ENCODE results near the gene ZBTB16. TPM values are rescaled to one million over a fixed set of nuclear protein-coding genes. Genes with fewer than 3 reads are reported as not detected.

ZBTB16 gene
- total RNA-seq, 1 experiment from 2014 or later: not detected

DNA sequence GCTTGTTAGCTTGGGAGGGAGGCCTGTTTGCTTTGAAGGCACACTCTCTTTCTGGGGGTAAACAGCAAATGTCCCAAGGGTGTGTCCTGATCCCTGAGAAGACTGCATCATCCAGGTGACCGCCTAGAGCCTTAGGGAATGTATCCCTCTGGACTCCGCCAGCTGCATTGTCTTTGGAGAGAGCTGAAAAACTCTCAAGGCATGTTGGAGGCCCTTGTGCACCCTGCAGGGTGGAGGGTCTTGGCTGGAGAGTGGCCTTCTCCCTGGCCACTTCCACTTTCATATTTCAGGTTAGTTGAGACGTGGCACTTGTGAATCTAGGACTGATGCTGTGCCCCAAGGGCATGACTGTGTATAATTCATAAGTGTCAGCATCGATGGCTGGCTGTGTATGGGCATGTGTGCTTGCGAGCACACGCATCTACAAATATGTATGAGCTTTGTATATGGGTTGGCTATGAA is 70.6 kb downstream of the ZBTB16 start:
- no peak for DNase-seq (ENCODE audit: low spot score)

DNA sequence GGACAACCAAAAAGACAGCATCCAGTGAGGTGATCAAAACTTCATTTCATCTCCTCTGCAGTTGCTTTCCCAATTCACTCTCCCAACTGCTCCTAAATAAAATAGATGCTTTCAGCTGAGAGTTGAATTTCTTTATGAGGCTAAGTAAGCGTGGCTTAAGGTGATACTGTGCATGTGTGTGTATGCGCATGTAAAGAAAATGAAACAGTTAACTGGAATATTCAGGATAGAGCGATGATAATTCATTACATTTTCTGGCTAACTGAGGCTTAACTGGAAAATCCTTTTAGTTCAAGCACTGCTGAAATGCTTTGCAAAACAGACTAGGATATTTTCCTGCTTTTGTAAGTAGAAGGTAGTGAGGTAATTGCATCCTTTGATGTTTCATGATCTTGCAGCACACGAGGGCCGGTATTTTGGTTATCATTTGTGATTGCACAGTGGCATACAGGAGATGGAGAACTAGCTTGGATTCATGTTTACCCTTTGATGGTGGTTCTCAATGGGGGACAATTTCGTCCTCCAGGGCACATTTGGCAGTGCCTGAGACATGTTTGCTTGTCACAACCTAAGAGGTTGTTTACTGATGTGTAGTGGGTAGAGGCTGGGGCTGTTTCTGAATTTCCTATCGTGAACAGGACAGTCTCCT is 71.2 kb downstream of the ZBTB16 start:
- no peak for DNase-seq (ENCODE audit: low spot score)

DNA sequence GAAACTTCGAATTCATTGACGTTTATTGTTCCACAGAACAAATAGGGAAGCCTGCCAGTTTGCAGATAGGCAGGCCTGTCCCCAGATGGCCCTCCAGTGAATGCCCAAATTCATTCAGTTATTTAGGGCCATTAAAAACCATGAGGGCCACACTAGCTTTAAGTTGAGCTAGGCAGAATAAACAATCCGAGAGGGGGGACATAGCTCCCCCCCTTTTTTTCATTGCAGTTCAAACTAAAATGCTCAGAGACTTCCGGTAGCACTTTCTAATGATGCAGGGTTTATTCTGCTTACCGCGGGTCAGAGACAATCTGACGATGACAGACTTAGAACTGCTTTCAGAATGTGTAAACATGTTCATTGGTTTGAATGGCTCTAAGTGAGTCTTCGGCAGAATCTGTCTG is 72.0 kb downstream of the ZBTB16 start:
- no peak for DNase-seq (ENCODE audit: low spot score)

DNA sequence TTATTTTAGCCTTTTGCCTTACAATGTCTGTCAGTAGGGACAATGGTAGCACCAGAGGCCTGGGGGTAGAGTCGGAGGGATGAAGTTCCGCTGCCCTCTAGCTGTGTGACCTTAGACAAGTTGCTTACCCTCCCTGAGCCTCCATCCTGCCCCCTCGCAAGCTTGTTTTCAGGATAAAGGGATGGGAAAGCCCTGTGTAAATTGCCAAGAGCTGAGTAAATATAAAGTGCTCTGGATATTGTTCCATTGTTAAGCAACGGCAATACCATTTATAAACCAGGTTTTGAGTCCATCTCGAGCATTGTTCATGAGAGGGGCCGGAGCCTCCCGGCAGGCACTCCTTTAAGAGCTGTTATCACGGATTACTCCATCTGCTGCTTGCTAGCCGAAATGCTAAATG is 72.9 kb downstream of the ZBTB16 start:
- DNase-seq (ENCODE audit: low spot score): no peak

DNA sequence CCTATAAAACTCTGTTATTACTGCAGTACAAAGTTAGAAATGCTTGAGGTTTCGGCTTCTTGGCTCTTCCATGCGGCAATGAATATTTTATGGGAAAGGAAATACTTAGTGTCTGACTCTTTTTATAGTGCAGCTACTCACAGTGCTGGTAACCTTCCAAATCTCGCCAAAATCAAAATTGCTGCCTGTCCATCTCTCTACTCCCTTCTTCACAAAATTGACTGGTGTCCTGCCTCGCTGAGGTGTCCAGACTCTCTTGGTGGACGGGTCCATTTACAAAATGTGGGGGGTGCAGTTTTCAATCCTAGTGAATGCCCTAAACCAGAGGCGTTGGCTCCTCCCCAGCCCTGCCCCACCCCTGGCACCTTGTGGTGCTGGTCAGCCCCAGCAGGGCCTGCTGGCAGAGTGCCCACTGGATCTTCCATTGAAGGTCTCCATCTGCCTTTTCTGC is 73.5 kb downstream of the ZBTB16 start:
- DNase-seq (ENCODE audit: low spot score): peak; percentile 16

DNA sequence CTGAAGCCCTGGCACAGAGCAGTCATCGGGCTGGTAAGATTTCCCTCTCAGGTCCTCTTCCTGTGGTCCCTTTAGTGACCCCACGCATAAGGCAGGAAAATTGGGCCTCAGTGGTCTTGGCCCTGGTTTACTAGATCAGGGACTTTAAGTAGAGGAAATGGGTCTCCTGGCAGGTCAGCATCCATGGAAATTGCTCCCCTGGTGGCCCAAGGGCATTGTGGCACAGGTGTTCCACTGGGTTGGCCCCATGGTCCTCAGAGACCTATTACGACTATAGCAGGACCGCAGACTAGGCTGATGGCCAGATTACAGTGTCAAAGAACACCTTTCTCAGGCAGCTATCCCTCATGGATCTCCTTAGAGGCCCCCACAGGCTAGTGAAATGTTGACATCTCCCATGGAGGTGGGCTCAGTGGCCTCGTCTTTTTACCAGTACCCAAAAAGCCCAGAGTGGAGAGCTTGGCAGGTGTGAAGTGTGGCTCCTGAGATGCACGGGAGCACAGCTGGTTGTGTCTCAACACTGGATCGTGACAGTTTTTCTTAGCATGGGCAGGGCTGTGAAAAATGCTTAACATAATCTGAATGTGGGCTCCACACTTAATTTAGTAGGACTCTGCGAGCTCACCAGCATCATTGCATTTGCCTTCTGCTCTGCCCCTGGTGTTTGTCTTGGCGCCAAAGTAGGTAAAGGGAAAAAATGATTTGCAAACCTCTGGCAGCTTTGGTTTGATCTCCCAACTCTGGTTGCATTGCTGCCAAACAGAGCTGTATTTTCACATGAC is 74.2 kb downstream of the ZBTB16 start:
- no peak for DNase-seq (ENCODE audit: low spot score)

DNA sequence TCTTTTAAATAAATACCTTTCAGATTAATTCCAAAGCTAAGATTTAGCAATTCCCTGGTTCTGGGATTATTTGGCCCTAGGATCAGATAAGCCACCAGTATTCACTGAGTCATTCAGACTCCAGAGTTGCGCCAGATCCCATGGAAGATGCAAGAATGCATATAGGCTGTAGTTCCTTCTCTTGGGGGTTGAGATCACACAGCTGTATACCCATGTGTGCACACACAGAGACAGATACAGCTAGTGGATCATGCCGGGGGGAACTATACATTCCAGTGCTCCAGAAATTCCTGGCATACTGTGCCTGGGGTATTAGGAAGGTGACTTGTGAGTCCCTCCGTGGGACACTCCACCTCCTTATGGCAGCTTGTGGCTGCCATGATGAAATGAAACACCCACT is 75.4 kb downstream of the ZBTB16 start:
- DNase-seq (ENCODE audit: low spot score): no peak

DNA sequence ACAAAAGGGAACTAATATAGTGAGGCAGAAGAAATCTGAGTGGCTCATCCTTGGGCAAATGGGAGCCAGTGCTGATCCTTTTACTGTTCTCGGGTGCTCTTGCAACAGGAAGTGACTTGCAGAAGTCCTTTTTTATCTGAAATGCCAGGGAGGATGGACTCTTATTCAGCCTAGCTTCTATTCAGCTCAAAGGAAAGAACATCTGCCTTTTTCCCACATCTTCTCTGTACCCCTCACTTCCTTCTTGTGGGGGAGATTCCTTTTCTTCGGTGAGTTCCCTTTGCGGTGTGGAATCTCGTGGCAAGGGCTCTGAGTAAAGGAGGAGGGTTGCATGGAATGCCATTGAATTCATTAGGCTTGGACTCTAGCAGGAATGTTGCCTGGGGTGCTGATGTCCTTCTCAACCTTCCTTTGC is 76.2 kb downstream of the ZBTB16 start:
- DNase-seq (ENCODE audit: low spot score): no peak

DNA sequence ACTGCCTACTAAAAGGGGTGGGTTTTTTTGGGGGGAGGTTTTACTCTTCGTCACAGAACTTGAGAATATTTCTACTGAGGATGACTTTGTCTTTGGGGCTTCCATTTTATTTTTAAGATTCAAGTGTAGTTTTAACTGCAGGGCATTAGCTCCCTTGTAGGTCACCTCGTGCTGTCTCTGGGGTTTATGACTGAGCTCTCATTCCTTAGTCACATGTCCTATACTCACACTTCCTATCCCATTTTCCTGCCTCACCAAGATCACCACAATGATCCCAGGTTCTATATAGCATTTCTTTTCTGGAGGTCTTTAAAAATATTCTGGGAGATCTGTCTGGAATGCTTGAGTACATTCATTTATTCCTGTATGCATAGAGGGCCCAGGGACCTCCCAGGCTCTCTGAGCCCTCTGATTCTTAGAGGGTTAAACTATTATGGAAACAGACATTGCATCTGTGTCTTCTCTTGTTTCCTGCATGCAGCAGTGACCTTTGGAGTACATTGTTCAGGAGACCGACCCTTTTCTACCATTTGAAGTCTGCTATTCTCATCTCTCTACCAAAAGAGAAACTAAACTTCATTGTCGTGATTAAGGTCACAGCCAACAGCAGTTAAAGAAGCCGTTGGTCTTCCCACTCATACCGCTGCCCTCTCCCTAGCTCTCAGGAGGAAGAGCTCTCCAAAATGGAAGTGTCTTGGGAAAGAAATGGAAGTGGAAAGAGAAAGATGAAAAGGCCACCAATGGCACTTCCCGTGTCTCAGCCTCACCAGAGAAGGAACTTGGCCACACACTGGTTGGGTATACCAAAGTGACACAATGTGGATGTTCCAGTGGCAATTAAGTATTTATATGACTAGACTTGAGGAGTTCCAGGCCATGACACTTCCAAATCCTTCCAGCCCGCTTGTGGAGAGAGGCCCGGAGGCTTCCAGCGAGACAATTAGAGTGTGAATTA is 77.5 kb downstream of the ZBTB16 start:
- no peak for DNase-seq (ENCODE audit: low spot score)

DNA sequence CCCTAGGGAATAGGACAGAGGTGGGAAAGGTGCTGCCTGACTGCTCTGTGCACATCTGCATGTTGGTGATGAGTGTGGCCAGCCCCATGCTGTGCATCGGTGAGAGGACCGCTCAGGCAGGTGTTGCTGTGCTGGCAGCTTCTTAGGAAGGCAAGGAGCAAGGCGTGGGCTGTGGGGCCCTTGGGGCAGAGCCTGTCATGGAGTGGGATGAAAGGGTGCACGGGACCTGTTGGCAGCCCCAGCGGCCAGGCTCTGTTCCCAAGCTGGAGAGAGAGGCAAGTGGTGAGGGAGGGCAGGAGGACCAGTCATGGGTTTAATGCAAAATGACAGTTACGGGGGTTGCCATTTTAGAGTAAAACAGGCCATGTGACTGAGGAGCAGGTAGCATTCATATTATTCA is 78.3 kb downstream of the ZBTB16 start:
- no peak for DNase-seq (ENCODE audit: low spot score)

DNA sequence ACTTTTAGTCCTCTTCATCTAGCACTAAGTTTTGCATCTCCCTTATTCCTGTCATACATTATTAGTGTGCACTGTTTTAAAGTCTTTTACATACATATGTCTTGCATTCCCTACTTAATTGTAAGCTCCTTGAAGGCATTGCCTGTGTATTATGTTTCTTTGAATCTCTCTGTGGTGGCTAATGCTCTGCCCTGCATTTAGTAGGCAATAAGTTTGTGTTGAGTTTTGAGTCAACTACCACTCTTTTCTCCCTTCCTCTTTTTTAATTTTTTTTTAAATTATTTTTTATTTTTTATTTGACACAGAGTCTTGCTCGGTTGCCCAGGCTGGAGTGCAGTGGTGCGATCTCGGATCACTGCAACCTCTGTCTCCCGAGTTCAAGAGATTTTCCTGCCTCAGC is 78.9 kb downstream of the ZBTB16 start:
- DNase-seq (ENCODE audit: low spot score): no peak

DNA sequence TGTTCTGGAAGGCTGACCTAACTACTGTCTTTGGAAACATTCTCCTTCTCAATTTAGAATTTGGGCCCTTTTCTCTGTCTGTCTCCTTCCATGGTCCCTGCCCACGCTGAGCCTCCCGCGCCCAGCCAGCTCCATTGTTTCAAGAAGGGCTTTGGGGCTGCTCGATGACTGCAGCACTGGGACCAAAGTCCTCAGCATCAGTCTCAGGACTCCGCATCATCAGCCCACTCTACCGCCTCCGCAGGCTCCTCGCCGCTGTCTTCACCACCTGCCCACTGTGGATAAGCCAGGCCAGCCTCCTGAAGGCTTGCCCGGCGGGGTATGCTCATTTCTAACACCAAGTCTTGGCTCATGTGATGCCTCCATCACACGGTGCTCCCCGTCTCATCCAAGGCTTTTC is 81.3 kb downstream of the ZBTB16 start:
- DNase-seq (ENCODE audit: low spot score): no peak

DNA sequence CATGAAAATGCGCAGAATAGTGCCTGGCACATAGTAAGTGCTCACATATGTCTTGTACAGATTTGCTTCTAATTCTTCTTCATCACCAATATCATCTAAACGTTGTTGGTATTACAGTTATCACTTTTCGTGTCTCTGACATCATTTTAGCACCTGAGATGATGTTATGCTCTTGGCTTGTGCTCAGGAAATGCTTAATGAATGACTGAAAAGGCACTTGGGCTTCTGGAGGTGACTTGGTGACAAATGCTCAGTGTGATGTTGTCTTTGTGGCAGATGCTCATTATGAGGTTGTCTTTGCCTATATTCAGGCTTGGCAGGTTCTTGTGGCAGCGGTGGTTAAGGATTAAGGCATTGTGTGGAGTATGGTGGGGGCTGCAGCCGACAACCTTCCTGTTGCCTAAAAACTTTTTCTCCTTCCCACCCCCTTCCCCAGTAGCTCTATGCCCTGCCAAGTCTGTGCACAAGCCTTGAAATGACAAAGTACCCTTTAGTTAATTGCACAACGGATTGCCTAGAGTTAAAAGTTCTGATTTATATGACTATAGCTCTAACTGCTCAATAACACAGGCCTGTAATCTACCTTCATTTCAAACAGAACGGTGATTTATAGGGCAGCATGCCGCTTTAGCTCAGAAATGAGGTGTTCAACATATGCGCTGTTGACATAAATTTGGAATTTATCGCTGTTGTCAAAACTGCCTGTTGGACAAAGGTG is 82.5 kb downstream of the ZBTB16 start:
- no peak for DNase-seq (ENCODE audit: low spot score)

DNA sequence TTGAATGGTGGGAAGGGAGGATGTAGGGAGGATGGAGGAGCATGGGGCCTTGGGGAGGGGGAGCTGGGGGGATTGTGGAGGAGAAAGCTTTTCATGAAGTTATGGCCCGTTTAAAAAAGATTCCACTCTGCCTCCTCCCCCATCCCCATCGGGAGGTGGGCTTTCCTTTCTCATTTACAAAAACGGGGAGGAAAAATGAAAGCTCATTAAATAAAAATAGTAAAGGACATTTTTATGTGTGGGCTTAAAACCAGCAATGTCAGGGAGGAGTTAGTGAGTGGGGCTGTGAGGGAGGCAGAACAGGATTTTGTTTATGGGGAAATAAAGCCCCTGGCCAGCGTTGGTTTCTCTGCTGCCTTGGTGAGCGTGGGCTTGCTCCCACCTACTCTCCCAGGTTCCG is 83.2 kb downstream of the ZBTB16 start:
- no peak for DNase-seq (ENCODE audit: low spot score)

DNA sequence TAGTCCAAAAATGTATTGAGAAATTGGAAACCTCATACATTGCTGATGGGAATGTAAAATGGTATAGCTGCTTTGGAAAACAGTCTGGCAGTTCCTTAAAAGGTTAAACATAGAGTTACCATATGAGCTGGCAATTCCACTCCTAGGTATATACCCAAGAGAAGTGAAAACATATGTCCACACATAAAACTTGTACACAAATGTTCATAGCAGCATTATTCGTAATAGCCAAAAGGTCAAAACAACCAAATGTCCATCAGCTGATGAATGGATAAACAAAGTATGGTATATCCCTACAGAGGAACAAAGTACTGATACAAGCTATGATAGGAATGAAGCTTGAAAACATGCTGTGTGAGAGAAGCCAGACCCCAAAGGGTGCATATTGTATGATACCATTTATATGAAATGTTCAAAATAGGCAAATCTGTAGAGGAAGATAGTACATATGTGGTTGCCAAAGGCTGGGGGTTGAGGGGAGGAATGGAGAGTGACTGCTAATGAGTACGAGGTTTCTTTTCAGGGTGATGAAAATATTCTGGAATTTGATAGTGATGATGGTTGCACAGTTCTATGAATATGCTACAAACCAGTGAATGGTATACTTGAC is 85.8 kb downstream of the ZBTB16 start:
- DNase-seq (ENCODE audit: low spot score): no peak

DNA sequence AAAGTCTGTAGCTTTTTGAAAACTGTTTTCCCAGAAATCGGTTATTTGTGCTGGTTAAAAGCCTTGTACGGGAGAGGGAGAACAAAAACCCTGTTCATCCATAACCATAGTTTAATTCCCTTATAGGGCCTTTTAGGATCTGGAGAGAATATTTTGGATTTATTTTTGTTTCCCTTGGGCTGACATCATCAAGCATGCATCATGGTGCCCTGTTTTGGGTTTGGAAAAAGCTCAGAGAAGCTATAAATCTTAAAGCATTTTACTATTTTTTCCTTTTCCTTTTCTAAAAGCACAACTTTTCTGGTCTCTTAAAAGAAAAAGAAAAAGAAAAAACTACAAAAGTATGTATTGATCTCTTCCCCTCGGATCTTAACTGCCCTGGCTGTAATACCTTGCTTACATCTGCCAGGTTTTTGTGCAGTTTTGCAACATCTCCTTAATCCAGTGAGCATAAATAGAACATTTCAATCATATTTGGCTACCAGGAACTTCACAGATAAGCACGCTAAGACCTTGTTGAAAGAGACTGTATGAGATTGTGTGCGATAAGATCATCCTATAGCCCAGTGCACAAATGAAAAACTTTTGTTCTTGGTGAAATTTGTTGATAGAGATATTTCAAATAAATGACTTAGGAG is 88.0 kb downstream of the ZBTB16 start:
- DNase-seq (ENCODE audit: low spot score): no peak

DNA sequence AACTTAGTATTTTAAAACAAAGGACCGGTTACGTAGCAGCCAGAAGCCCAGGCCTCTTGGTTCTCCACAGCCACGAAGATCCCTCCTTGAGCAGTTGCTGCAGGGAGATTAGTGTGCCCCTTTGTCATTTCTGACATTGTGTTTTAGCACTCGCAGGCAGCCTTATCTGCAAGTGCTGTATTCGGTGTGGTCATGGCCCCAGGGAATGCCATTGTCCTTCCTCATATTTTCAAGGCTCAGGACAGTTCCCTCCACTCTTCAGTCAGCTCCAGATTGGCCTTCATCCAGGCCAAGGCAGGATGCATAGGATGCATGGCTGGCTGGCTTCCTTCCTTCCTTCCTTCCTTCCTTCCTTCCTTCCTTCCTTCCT is 88.5 kb downstream of the ZBTB16 start:
- DNase-seq (ENCODE audit: low spot score): no peak

DNA sequence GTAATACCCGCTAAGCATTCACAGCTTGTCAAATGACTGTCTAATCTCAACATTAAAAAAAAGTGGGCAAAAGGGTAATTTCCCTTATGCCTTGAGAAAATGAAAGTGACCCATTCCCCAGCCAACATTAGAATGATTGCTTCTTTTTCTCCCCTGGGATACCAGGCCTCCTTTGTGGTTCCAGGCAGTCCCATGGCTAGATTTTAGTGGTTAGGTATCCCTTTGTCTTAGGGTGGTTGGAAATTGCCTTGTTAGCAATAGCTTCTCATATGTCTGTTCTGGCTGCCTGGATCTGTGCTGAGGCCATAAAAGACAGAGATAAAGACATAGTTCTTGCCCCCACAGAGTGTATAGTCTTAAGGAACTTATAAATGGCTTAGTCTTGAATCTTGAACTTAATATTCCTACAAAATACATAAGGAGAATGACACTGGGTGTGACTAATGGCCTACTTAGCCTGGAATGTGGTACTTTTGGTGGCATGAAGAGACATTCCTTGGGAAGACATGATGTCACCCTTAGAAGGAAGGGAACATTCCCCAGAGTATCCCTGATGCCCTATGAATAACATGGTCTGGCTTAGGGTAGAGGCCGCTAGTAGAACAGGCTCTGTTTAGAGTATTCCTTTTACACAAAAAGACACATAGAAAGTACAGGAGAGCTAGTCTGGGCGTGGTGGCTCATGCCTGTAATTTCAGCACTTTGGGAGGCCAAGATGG is 90.3 kb downstream of the ZBTB16 start:
- no peak for DNase-seq (ENCODE audit: low spot score)

DNA sequence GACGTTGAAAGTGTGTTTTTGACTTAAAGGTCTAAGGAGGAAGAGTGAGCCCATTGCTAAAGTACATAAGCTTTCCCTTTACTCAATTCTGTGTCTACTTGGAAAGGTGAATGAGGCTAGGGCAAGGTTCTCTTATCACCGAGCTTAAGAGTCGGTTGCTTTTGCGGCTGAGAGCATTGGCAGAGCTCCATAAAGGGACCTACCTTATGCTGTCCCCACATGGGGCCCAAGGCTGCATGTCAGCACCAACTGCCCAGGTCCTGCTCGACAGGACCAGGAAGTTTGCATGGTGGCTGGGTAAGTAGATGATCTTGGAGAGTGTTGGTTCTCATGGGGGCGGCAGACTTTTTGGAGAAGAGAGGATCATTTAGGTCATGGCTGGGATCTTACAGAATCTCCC is 91.2 kb downstream of the ZBTB16 start:
- DNase-seq (ENCODE audit: low spot score): no peak

DNA sequence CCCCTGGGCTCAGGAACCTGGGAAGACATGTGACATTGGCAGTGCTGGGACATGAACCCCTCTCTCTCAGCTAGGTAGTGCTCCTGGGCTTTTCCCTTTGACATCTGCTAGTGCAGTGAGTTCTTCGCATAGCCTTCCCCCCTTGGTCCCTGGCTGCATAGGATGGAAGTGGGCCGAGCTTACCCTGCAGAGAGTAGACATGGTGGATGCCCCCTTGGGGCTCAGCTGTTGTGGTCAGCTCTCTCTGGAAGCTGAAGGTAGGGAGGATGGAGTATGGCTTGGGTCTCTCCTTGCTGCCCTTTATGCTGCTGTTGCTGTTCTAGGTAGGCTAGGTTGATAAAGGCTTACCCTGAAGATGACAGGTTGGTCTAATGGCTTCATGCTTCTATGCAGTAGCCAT is 92.1 kb downstream of the ZBTB16 start:
- DNase-seq (ENCODE audit: low spot score): no peak

Measured in A172 (cell line).